T-helper 17 cell (primary cell): Measurements from ENCODE around the gene LRCH3. TPM values are rescaled to one million over a fixed set of nuclear protein-coding genes. Genes with fewer than 3 reads are reported as not detected.

Source experiments
- ATAC-seq: fragments of 150-1000 bp; cut with Tn5 transposase; 2 replicates; pipeline ENCODE4 v1.10.0; 2021; ENCODE audit warnings: mild to moderate bottlenecking, moderate library complexity
- DNase-seq, 3 donors: peaks; one replicate each; pipeline versions ENCODE4 v3.0.0 to v3.0.0-alpha.2; 2020 to 2021
- H3K9me3 ChIP-seq: one replicate; pipeline ENCODE4 v1.7.0; 2013; ENCODE audit warnings: low read length, mild to moderate bottlenecking; ENCODE audit not compliant: control insufficient read depth, poor library complexity, severe bottlenecking
- H3K27ac Mint-ChIP-seq: one replicate; pipeline ENCODE4 v1.8.0; 2022; ENCODE audit warnings: mild to moderate bottlenecking, moderate library complexity, mixed read lengths
- H3K27me3 Mint-ChIP-seq: one replicate; pipeline ENCODE4 v1.8.0; 2022; ENCODE audit warnings: mixed read lengths
- H3K36me3 Mint-ChIP-seq: one replicate; pipeline ENCODE4 v1.8.0; 2022; ENCODE audit warnings: low read depth, mixed read lengths
- H3K4me1 Mint-ChIP-seq: one replicate; pipeline ENCODE4 v1.8.0; 2022; ENCODE audit warnings: mild to moderate bottlenecking, mixed read lengths
- H3K4me3 Mint-ChIP-seq: one replicate; pipeline ENCODE4 v1.8.0; 2022; ENCODE audit warnings: mild to moderate bottlenecking, moderate library complexity, mixed read lengths
- total RNA-seq, 4 donors: library from RNA in 2 of 4; stranded (reverse) in 2 of 4; gene quantifications; one replicate each; pipeline ENCODE4 v1.2.3 and lab custom pipeline; 2022 to 2026

The LRCH3 gene
- total RNA-seq, 2 donors from 2014 or later: 48.6 to 56.8 TPM

DNA sequence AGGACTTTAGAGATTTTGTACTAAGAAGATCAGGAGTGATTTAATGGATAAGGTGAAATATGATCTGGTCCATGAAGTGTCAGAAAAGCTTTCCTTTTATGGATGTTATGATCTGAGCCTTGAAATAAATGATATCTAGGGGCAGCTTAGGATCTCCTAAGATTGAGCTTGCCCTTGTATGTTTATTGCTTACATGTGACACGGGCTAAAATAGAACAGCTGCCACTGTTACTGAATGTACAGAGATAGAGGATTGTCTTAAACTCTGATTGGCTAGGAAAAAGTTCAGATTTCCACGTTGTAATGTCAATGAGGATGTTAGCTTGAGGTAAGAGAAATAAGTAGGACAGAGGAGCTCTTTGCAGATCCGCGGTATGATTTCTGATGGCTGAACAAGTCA, 32.5 kb upstream of the LRCH3 start:
- no peak for DNase-seq
- H3K27ac Mint-ChIP-seq: no peak overlapping the region
- H3K4me3 Mint-ChIP-seq: no peak overlapping the region
- H3K4me1 Mint-ChIP-seq: peaks cover 18% of the 10 kb centered on the region
- no peaks in the 10 kb centered on the region for H3K9me3 ChIP-seq
- no peaks in the 10 kb centered on the region for H3K27me3 Mint-ChIP-seq
- no peaks in the 10 kb centered on the region for H3K36me3 Mint-ChIP-seq
- no peak for ATAC-seq

DNA sequence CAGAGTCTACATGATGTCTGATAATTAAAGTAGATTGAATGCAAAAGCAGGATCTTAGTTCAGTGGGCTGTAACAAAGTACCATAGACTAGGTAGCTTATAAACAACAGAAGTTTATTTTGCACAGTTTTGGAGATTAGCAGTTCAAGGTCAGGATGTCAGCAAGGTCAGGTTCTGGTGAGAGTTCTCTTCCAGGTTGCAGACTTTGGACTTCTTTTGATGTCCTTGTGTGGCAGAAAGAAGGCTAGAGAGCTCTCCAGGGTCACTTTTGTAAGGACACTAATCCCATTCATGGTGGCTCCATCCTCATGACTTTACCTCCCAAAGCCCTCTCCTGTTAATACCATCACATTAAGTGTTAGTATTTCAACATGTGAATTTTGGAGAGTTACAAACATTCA, 29.3 kb upstream of the LRCH3 start:
- Mint-ChIP-seq H3K4me1 (peaks cover 2% of the 10 kb centered on the region), H3K36me3 (peaks cover 3% of the 10 kb centered on the region), H3K27ac (no peak overlapping the region), H3K4me3 (no peak overlapping the region), H3K27me3 (no peaks in the 10 kb centered on the region)
- no peak for DNase-seq
- no peaks in the 10 kb centered on the region for H3K9me3 ChIP-seq
- no peak for ATAC-seq

DNA sequence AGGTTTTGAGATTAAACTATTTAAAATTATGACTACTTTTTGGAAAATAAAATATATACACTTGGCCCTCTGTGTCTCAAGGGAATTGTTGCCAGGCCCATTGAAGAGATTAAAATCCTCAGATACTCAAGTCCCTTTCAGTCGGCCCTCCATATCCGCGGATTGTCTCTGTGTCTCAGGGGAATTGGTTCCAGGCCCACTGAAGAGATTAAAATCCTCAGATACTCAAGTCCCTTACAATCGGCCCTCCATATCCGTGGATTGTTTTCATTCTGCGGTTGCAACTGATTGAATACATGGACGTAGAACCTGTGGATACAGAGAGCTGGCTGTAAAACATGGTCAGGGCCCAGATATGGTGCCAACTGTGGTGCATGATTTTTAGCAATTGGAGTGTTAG, 15.7 kb upstream of the LRCH3 start:
- peaks cover 11% of the 10 kb centered on the region for H3K36me3 Mint-ChIP-seq
- H3K9me3 ChIP-seq: no peaks in the 10 kb centered on the region
- H3K27ac Mint-ChIP-seq: peak overlapping the region; percentile 47
- H3K27me3 Mint-ChIP-seq: no peaks in the 10 kb centered on the region
- ATAC-seq (no peak), DNase-seq (no peak)
- peaks cover 2% of the 10 kb centered on the region for H3K4me1 Mint-ChIP-seq
- H3K4me3 Mint-ChIP-seq: no peak overlapping the region

GRCh38 chr3:197782230-197782629, 8.8 kb upstream of the LRCH3 start:
- Mint-ChIP-seq H3K4me3 (no peak overlapping the region), H3K27me3 (no peaks in the 10 kb centered on the region), H3K36me3 (peaks cover 2% of the 10 kb centered on the region), H3K4me1 (peaks cover 5% of the 10 kb centered on the region), H3K27ac (no peak overlapping the region)
- DNase-seq (no peak), ATAC-seq (peak; percentile 47)
- H3K9me3 ChIP-seq: no peaks in the 10 kb centered on the region

DNA sequence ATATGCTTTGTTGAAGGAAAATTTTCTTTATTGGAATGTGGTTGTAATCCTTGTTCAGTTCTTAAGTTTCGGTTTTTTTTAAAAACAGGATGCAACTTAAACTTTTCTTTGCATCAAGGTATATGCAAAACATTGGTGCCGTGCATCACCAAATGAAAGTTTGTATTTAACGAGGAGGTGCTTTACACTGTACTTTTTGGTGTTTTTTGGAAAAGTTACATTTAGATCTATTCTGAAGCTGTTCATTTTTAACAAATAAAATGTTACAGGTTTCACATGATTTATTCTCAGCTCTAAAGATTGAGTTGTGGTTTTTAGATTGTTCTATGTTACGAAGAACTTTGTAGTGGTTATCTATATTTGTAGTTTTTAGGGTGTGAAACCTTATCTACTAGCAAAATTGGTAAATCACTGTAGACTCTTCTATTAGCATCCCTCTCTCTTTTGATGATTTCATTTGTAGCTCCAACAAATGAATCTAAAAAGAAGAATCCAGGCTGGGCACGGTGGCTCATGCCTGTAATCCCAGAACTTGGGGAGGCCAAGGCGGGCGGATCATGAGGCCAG, 7.0 kb upstream of the LRCH3 start:
- Mint-ChIP-seq H3K4me1 (peaks cover 8% of the 10 kb centered on the region), H3K36me3 (peaks cover 2% of the 10 kb centered on the region), H3K27me3 (no peaks in the 10 kb centered on the region), H3K27ac (peak overlapping the region; percentile 77), H3K4me3 (peak overlapping the region; percentile 75)
- no peaks in the 10 kb centered on the region for H3K9me3 ChIP-seq
- no peak for DNase-seq
- ATAC-seq: no peak

- Mint-ChIP-seq H3K4me3 (no peak overlapping the region), H3K36me3 (no peaks in the 10 kb centered on the region), H3K27me3 (no peaks in the 10 kb centered on the region), H3K4me1 (peaks cover 4% of the 10 kb centered on the region), H3K27ac (no peak overlapping the region)
- H3K9me3 ChIP-seq: no peaks in the 10 kb centered on the region
- ATAC-seq (no peak), DNase-seq (no peak)
These were observed 3.6 kb upstream of the LRCH3 start for GRCh38 chr3:197787412-197787811.

GRCh38 chr3:197789309-197789708, 1.7 kb upstream of the LRCH3 start:
- no peaks in the 10 kb centered on the region for H3K27me3 Mint-ChIP-seq
- H3K27ac Mint-ChIP-seq: no peak overlapping the region
- no peaks in the 10 kb centered on the region for H3K36me3 Mint-ChIP-seq
- DNase-seq (no peak), ATAC-seq (no peak)
- no peak overlapping the region for H3K4me3 Mint-ChIP-seq
- H3K4me1 Mint-ChIP-seq: peaks cover 10% of the 10 kb centered on the region
- no peaks in the 10 kb centered on the region for H3K9me3 ChIP-seq

DNA sequence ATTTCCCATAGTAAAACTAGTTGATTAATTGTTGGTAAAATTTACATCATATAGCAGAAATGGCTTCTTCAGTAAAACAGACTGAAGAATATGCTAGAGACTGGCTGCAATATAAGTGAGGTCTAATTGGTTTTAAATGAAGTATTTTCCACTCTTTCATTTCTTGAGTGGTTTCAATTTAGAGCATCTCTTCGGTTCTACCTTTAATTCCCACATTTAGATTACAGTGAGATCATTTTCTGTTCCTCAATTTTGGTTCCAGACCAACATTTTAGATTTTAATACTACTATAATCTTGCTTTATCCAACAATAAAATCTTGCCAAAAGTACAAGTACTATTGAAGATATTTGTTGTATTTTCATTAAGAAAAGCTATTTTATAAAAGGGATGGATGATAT, 1.0 kb upstream of the LRCH3 start:
- Mint-ChIP-seq H3K27me3 (no peaks in the 10 kb centered on the region), H3K27ac (peak overlapping the region; percentile 96), H3K36me3 (no peaks in the 10 kb centered on the region), H3K4me3 (peak overlapping the region; percentile 97), H3K4me1 (peaks cover 10% of the 10 kb centered on the region)
- DNase-seq (no peak), ATAC-seq (no peak)
- H3K9me3 ChIP-seq: no peaks in the 10 kb centered on the region

DNA sequence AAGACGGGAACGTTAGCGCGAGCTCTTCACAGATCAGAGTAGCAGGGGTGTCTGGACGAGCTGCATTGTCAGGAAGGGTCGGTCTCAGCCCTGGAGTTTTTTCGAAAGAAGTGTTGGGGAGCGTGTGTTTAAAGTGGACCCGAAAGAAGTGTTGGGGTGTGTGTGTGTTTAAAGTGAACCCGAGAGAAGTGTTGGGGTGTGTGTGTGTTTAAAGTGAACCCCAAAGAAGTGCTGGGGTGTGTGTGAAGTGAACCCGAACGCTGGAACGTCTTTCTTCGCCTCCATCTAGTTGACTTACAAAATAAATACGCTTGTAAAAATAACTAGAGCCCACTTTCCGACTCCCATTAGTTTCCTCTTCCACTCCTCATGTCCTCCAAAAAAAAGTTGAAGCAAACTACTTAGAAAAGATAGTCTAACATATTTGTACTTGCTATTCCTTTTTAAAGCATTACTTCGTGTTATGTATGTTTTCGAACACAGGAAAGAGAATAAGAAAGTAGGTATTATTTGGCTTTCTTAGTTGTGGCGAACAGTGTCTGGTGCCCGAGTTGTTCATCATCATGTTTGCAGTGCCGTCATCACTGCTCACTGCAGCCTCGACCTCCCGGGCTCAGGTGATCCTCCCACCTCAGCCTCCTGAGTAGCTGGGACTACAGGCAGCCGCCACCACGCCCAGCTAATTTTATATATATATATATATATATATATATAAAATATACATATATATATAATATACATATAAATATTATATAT, 1.0 kb downstream of the LRCH3 start:
- DNase-seq: peak in 1 of 3 donors; percentile 11
- H3K4me1 Mint-ChIP-seq: peaks cover 20% of the 10 kb centered on the region
- peak; percentile 51 for ATAC-seq

GRCh38 chr3:197793247-197793646, 2.2 kb downstream of the LRCH3 start:
- DNase-seq (no peak), ATAC-seq (no peak)
- H3K36me3 Mint-ChIP-seq: no peaks in the 10 kb centered on the region
- peak overlapping the region; percentile 73 for H3K4me3 Mint-ChIP-seq
- H3K4me1 Mint-ChIP-seq: peaks cover 24% of the 10 kb centered on the region
- no peaks in the 10 kb centered on the region for H3K27me3 Mint-ChIP-seq
- H3K27ac Mint-ChIP-seq: peak overlapping the region; percentile 96
- no peaks in the 10 kb centered on the region for H3K9me3 ChIP-seq

More for the DNA sequence above, 1.0 kb downstream of the LRCH3 start:
- peak overlapping the region; percentile 97 for H3K4me3 Mint-ChIP-seq
- peak overlapping the region; percentile 96 for H3K27ac Mint-ChIP-seq
- no peaks in the 10 kb centered on the region for H3K27me3 Mint-ChIP-seq
- H3K36me3 Mint-ChIP-seq: no peaks in the 10 kb centered on the region
- H3K9me3 ChIP-seq: no peaks in the 10 kb centered on the region

GRCh38 chr3:197794115-197794514, 3.1 kb downstream of the LRCH3 start:
- Mint-ChIP-seq H3K36me3 (no peaks in the 10 kb centered on the region), H3K27me3 (no peaks in the 10 kb centered on the region), H3K4me1 (peaks cover 28% of the 10 kb centered on the region), H3K27ac (no peak overlapping the region), H3K4me3 (no peak overlapping the region)
- DNase-seq: no peak
- H3K9me3 ChIP-seq: no peaks in the 10 kb centered on the region
- no peak for ATAC-seq

- no peak for DNase-seq
- Mint-ChIP-seq H3K36me3 (no peaks in the 10 kb centered on the region), H3K27ac (no peak overlapping the region), H3K4me3 (no peak overlapping the region), H3K4me1 (peaks cover 30% of the 10 kb centered on the region), H3K27me3 (no peaks in the 10 kb centered on the region)
- ATAC-seq: no peak
- H3K9me3 ChIP-seq: no peaks in the 10 kb centered on the region
These were observed 4.1 kb downstream of the LRCH3 start for GRCh38 chr3:197795200-197795599.

DNA sequence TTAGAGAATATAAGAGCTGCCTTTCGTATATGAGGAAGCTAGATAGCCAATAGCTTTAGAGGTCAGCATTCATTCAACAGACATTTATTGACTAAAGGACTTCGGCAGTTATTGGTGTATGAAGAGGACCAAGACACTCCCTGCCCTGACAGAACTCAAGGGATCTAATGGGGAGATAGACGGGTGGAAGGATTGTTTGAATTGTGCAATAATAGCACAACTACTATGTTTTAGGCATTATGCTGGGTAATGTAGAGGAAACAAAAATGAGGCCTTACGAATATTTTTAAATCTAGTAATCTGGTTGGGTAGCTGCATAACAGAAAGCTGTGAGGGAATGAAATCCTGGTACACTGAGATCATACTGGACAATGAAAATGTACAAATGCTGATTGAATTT, 5.0 kb downstream of the LRCH3 start:
- peak overlapping the region; percentile 39 for H3K27ac Mint-ChIP-seq
- no peak for ATAC-seq
- H3K4me3 Mint-ChIP-seq: no peak overlapping the region
- H3K36me3 Mint-ChIP-seq: no peaks in the 10 kb centered on the region
- H3K27me3 Mint-ChIP-seq: no peaks in the 10 kb centered on the region
- DNase-seq: no peak
- no peaks in the 10 kb centered on the region for H3K9me3 ChIP-seq
- H3K4me1 Mint-ChIP-seq: peaks cover 35% of the 10 kb centered on the region

- peak overlapping the region; percentile 70 for H3K27ac Mint-ChIP-seq
- DNase-seq (no peak), ATAC-seq (no peak)
- no peaks in the 10 kb centered on the region for H3K36me3 Mint-ChIP-seq
- H3K4me3 Mint-ChIP-seq: no peak overlapping the region
- no peaks in the 10 kb centered on the region for H3K9me3 ChIP-seq
- peaks cover 47% of the 10 kb centered on the region for H3K4me1 Mint-ChIP-seq
- H3K27me3 Mint-ChIP-seq: no peaks in the 10 kb centered on the region
These were observed 7.8 kb downstream of the LRCH3 start for GRCh38 chr3:197798863-197799262.
